BJ (cell line): ENCODE data around the gene HIVEP3. TPM values are rescaled to one million over a fixed set of nuclear protein-coding genes. Genes with fewer than 3 reads are reported as not detected.
A peak's percentile ranks its signal among the peaks of the same experiment; 100 is the strongest.

ENCODE experiments used
- CTCF ChIA-PET: fragments of 350-600 bp; formaldehyde crosslinking; extraction: SDS; loops from one replicate; lab custom pipeline; 2021; ENCODE audit warnings: antibody characterized with exemption, inconsistent platforms; lab: Yijun Ruan, JAX
- POLR2A ChIA-PET: fragments of 300-600 bp; sonication (Branson Sonifier 250); formaldehyde crosslinking; extraction: SDS; loops from one replicate; lab custom pipeline; 2021; ENCODE audit warnings: antibody characterized with exemption; lab: Charles Lee
- DNase-seq: peaks from one replicate; pipeline ENCODE4 v3.0.0-alpha.2; 2011; ENCODE audit warnings: low read depth
- H3K27me3 ChIP-seq: 2 replicates; pipeline ENCODE4 v1.6.0; 2011; ENCODE audit warnings: low read length; ENCODE audit not compliant: control insufficient read depth, insufficient read depth
- H3K36me3 ChIP-seq: 2 replicates; pipeline ENCODE4 v1.5.1; 2011; ENCODE audit warnings: low read length; ENCODE audit not compliant: control insufficient read depth, insufficient read depth
- H3K4me3 ChIP-seq: 2 replicates; pipeline ENCODE4 v1.5.1; 2011; ENCODE audit warnings: low read depth, mild to moderate bottlenecking, control low read depth, low read length
- polyA minus RNA-seq: library from RNA; depleted of rRNA, polyadenylated mRNA; stranded (reverse); fragments of >200 nt; gene quantifications from 2 replicates; pipeline ENCODE4 v1.2.3, GENCODE V29; 2011; rRNA and poly(A)+ RNA removed
- polyA plus RNA-seq: library from polyadenylated mRNA; depleted of rRNA; stranded (reverse); fragments of >200 nt; gene quantifications from 2 replicates; pipeline ENCODE4 v1.2.3, GENCODE V29; 2011; rRNA removed
- TF ChIP-seq, protein P1 (sequence below): IDR thresholded peaks from 2 replicates; pipeline ENCODE4 v1.5.1; 2011; ENCODE audit warnings: low read depth, mild to moderate bottlenecking, control low read depth, inconsistent platforms, low read length, moderate library complexity; ENCODE audit not compliant: insufficient read depth

Gene HIVEP3
- polyA plus RNA-seq (3.7 and 4.0 TPM in 2 replicates), polyA minus RNA-seq (2.3 and 3.4 TPM in 2 replicates)

DNA sequence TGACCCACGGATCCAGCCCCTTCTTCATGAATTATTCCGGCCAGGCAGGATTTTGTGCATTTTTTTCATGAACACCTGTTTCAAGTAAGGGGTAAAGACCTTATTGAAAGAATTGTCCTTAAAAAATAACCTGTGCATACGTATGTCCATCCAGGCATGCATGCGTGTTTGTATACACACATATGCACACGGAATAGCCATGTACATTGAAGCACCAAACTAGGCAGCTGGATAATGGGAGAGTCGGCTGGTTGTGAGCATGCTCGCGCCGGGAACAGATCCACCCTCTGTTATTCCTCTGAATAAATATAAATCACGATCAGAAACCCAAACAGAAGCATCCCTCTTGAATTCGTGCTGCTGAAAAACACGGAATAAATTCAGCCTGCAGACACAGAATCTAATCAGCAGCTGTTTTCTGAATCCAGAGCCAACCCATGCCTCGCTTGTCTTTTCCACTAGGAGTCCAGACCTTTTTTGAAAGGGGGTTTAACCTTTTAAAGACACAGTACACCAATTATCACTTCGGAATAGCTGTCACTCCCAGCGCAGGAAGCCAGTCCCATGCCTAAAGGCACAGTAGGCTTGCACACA, at the start of gene HIVEP3:
TSS of gene HIVEP3 (minus strand) at position 473 of the 594 bp plus-strand sequence.
- Histone ChIP-seq H3K27me3 (no peaks in the 10 kb centered on the region), H3K4me3 (peak within 1 kb of the TSS; percentile 48), H3K36me3 (no peaks in the 10 kb centered on the region)
- CTCF ChIA-PET = interaction anchor here (0.7 to 1.5 kb wide), 4 partner anchors 11 to 345 kb away, joined by 3 to 4 read pairs (median 4); no protein-coding TSS in a partner anchor
- TF ChIP-seq, protein P1, sequence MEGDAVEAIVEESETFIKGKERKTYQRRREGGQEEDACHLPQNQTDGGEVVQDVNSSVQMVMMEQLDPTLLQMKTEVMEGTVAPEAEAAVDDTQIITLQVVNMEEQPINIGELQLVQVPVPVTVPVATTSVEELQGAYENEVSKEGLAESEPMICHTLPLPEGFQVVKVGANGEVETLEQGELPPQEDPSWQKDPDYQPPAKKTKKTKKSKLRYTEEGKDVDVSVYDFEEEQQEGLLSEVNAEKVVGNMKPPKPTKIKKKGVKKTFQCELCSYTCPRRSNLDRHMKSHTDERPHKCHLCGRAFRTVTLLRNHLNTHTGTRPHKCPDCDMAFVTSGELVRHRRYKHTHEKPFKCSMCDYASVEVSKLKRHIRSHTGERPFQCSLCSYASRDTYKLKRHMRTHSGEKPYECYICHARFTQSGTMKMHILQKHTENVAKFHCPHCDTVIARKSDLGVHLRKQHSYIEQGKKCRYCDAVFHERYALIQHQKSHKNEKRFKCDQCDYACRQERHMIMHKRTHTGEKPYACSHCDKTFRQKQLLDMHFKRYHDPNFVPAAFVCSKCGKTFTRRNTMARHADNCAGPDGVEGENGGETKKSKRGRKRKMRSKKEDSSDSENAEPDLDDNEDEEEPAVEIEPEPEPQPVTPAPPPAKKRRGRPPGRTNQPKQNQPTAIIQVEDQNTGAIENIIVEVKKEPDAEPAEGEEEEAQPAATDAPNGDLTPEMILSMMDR = peak; percentile 23; the same call in 1 of the 2 replicates
- no peak for DNase-seq
- POLR2A ChIA-PET = no interaction called here

DNA sequence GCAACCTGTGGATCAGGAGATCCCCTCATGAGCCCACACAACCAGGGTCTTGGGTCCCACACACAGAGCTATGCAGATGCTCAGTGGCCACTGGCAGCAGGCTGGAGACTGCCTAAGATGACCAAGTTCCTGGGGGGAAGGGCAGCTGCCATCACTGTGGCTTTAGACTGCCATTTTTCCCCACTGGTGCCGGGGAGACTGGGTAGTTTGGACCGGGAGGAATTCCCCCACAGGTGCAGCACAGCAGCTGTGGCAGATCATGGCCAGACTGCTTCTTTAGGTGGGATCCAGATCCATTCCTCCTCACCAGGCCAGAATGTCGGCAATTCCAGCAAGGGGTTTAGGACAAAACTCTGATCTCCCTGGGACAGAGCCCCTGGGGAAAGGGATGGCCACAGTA, 45.7 kb upstream of the HIVEP3 start:
- no peak overlapping the region for H3K4me3 ChIP-seq
- H3K36me3 ChIP-seq = no peaks in the 10 kb centered on the region
- DNase-seq = no peak
- TF ChIP-seq, protein P1 = no peak
- POLR2A ChIA-PET = no interaction called here
- H3K27me3 ChIP-seq = no peaks in the 10 kb centered on the region
- CTCF ChIA-PET = interaction anchor here (1.9 kb wide), 1 partner anchor 13 kb away, joined by 5 read pairs; no protein-coding TSS in a partner anchor

DNA sequence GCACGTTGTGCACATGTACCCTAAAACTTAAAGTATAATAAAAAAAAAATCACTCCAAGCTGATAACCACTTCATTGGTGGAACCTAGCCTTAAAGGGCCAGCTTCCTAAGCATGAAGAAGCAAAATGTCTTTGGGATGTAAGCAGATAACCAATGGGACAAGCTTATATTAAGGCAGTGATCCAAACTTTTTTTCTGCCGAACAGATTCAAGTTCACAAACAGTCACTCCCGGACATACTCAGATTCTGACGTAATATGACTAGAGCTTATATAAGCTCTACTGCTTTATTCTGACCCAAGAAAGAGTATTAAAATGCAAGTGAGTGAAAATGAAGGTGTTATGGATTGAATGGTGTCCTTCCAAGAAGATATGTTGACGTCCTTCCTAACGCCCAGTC, 44.9 kb upstream of the HIVEP3 start:
- TF ChIP-seq, protein P1 = no peak
- POLR2A ChIA-PET = no interaction called here
- CTCF ChIA-PET = interaction anchor here (0.8 to 1.9 kb wide), 2 partner anchors 9 to 14 kb away, joined by 4 to 5 read pairs; no protein-coding TSS in a partner anchor

DNA sequence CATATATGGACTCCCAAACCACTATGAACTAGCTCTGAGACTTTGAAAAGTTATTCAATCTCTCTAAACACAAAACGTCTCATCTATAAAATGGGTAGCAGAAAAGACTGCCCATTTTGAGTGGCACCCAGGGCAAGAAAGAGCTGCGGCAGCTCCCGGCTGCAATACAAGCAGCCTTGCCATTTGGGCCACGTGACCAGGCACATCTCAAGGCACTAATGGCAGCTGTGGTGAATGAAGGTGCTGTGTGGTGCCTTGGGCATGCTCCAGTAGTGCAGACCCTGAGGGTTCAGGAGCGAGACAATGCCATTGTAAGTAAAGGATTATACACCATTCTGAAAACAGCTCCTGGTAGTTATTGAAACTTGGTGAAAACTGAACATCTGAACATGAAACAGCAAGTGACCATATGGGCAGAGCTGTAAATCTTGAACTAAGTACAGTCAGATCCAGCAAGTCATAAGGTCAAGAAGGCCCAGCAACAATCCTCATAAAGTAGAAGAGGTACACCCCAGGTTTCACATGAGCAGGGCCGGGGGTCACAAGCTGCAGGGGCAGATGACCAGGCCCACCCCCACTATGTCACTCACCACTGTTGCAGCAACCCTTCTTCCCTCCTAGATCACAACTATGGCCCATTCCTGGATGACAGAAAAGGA, 39.4 kb upstream of the HIVEP3 start:
- TF ChIP-seq, protein P1 = no peak
- ChIA-PET CTCF (interaction anchor here (1.9 kb wide), 1 partner anchor 146 kb away, joined by 6 read pairs; no protein-coding TSS in a partner anchor), POLR2A (no interaction called here)
- no peaks in the 10 kb centered on the region for H3K27me3 ChIP-seq
- no peaks in the 10 kb centered on the region for H3K36me3 ChIP-seq
- DNase-seq = no peak
- no peak overlapping the region for H3K4me3 ChIP-seq

More for the DNA sequence above, 44.9 kb upstream of the HIVEP3 start:
- no peak for DNase-seq
- no peaks in the 10 kb centered on the region for H3K36me3 ChIP-seq
- H3K27me3 ChIP-seq = no peaks in the 10 kb centered on the region
- no peak overlapping the region for H3K4me3 ChIP-seq

DNA sequence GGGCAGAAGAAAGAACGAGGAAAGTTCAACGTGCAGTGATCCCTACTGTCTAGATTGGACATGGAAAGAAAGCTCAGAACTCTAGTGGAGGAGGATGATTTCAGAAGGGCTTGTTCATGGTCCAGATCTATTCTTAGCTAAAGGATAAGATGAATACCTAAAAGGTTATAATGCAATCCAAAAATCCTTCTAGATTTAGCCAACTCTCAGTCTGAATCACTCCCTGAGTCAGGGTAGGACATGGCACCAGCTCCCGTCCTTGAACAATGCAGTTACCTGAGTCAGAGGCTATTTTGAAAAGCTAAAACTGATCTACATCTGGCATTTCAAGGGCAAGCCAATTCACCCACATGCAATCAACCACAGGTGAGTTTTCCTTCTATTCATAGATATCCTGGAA, 38.8 kb upstream of the HIVEP3 start:
- ChIA-PET POLR2A (no interaction called here), CTCF (interaction anchor here (1.9 kb wide), 1 partner anchor 145 kb away, joined by 6 read pairs; no protein-coding TSS in a partner anchor)
- TF ChIP-seq, protein P1 = no peak
- DNase-seq = peak; percentile 21
- Histone ChIP-seq H3K4me3 (no peak overlapping the region), H3K36me3 (no peaks in the 10 kb centered on the region), H3K27me3 (no peaks in the 10 kb centered on the region)
